ENCODE results near the gene THSD4.

Gene THSD4

GRCh38 chr15:71116366-71116765, 1.1 kb downstream of the THSD4 start:
- no peaks in the 10 kb centered on the region for H3K36me3 ChIP-seq
- no peak overlapping the region for H3K27ac ChIP-seq
- peaks cover 0 to 9% (median 0%) of the 10 kb centered on the region in 11 experiments; a peak in 4 of 22 replicates for H4K20me1 ChIP-seq
- no peaks in the 10 kb centered on the region for H3K9me3 ChIP-seq (replicated peaks in 1 of 11)
- peak overlapping the region in 8 of 10 experiments; percentile 67 to 82 (median 74); a peak in 12 of 20 replicates for H3K4me3 ChIP-seq
- H3K27me3 ChIP-seq, result peaks cover 28 to 43% (median 32%) of the 10 kb centered on the region in 11 experiments
- H3K9ac ChIP-seq, result no peak overlapping the region
- peak overlapping the region in 10 of 11 experiments; percentile 89 to 100 (median 96); a peak in 21 of 22 replicates for H3K4me2 ChIP-seq
- no peak for TF ChIP-seq Cebpa-rat (IDR thresholded peaks at IDR 0.05)
- peaks cover 4 to 35% (median 27%) of the 10 kb centered on the region in 10 experiments; a peak in 18 of 20 replicates for H3K4me1 ChIP-seq

- Histone ChIP-seq H3K9me3 (replicated peaks in 1 of 11) (no peaks in the 10 kb centered on the region), H3K4me3 (no peak overlapping the region), H3K9ac (no peak overlapping the region), H3K27me3 (peaks cover 28 to 43% (median 32%) of the 10 kb centered on the region in 11 experiments), H3K27ac (no peak overlapping the region), H3K4me1 (peaks cover 4 to 35% (median 27%) of the 10 kb centered on the region in 10 experiments; a peak in 18 of 20 replicates), H4K20me1 (peaks cover 0 to 9% (median 0%) of the 10 kb centered on the region in 11 experiments; a peak in 4 of 22 replicates), H3K36me3 (no peaks in the 10 kb centered on the region), H3K4me2 (peak overlapping the region in 3 of 11 experiments; percentile 24 to 28 (median 28); a peak in 1 of 22 replicates)
- TF ChIP-seq Cebpa-rat (IDR thresholded peaks at IDR 0.05), result no peak
Measured at GRCh38 chr15:71116942-71117341, 1.7 kb downstream of the THSD4 start.

DNA sequence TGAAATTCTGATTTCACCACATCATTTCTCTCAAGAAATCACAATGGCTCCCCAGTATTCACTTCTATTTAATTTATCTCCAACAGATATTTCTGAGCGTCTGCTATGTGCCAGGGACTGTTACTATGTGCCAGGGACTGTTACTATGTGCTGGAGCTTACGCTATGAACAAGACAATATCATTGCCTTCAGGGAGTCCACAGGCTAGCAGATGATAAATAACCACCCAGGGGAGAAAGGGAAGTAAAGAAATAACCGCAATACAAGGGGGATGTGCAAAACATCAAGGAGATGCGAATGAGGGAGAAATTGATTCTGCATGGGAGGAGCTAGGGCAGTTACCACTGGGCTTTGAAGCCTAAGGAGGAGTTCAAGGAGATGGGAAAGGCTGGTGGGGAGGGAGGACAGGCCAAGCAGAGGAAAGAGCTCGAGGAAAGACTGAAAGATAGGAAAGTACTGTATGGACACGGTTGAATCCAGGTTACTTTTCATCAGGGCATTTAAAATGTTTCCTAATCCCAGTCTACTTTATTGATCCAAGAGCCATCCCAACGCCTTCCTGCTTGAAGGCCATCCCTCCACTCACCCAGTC, 2.5 kb downstream of the THSD4 start:
- no peak for TF ChIP-seq Cebpa-rat (IDR thresholded peaks at IDR 0.05)

DNA sequence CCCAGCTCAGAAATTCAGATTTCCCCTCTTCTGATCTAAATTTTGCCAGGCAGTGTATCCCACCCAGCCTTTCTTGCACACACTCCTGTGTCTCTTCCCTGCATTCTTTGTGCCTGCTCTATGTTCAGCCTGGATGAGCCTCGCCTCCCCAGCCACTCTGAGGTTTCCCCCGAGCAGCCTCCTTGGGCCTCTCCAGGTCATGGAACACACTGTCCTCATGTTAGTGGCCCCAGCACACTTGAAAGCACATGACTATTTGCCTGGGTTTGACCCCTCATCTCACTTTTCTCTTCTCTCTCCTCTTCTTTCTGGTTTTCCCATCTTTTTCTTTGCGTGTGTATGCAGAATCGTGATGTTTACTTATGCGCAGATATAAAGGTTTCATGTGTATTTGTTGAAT, 3.1 kb downstream of the THSD4 start:
- peaks cover 0 to 9% (median 0%) of the 10 kb centered on the region in 11 experiments; a peak in 5 of 22 replicates for H4K20me1 ChIP-seq
- no peaks in the 10 kb centered on the region for H3K9me3 ChIP-seq (replicated peaks in 1 of 11)
- peaks cover 4 to 35% (median 27%) of the 10 kb centered on the region in 10 experiments; a peak in 18 of 20 replicates for H3K4me1 ChIP-seq
- H3K36me3 ChIP-seq, result no peaks in the 10 kb centered on the region
- H3K4me3 ChIP-seq, result no peak overlapping the region
- H3K4me2 ChIP-seq, result peak overlapping the region in 8 of 11 experiments; percentile 4 to 40 (median 26); a peak in 13 of 22 replicates
- H3K27ac ChIP-seq, result no peak overlapping the region
- no peak for TF ChIP-seq Cebpa-rat (IDR thresholded peaks at IDR 0.05)
- no peak overlapping the region for H3K9ac ChIP-seq
- H3K27me3 ChIP-seq, result peaks cover 28 to 43% (median 32%) of the 10 kb centered on the region in 11 experiments

More for the DNA sequence above, 2.5 kb downstream of the THSD4 start:
- Histone ChIP-seq H3K4me2 (peak overlapping the region in 8 of 11 experiments; percentile 4 to 40 (median 26); a peak in 16 of 22 replicates), H4K20me1 (peaks cover 0 to 9% (median 0%) of the 10 kb centered on the region in 11 experiments; a peak in 4 of 22 replicates), H3K9me3 (replicated peaks in 1 of 11) (no peaks in the 10 kb centered on the region), H3K27me3 (peaks cover 28 to 43% (median 32%) of the 10 kb centered on the region in 11 experiments), H3K9ac (no peak overlapping the region), H3K36me3 (no peaks in the 10 kb centered on the region), H3K27ac (no peak overlapping the region), H3K4me1 (peaks cover 4 to 35% (median 27%) of the 10 kb centered on the region in 10 experiments; a peak in 18 of 20 replicates), H3K4me3 (no peak overlapping the region)

DNA sequence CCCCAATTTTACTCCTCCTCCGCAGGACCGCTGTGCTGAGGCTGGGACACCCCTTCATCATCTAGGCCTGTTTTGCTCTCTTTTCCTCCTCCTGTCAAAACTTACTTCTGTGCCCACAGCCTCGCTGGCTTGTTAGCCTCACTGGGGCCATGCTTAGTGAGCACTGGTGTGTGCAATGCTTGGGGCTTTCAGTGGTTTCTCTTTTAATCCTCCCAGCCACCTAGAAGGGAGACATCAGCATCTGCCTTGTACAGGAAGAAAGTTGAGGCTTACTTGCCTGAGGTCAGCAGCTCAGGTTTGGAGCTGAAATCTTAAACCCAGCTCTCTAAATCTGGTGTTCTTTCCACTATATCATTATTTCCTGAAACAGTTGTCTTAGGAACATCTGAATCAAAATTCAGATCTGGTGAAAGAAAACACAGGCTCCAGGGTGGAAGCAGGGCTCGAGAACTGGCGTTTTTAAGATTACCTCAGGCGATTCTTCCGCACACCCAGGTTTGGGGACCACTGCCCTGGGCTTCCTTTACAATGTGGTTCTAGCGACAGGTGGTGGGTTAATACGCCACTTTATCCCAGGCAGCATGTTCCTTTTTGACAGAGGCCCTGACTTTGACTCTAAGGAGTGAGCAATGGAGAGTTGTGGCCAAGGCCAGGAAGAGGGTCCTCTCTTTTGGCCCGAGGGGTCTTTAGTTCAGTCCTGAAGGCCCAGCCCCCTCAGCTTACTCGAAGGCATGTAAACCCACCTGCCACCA, 3.8 kb downstream of the THSD4 start:
- H3K27ac ChIP-seq, result no peak overlapping the region
- H3K9ac ChIP-seq, result no peak overlapping the region
- H3K4me1 ChIP-seq, result peaks cover 4 to 35% (median 27%) of the 10 kb centered on the region in 10 experiments; a peak in 18 of 20 replicates
- H3K4me3 ChIP-seq, result no peak overlapping the region
- no peak for TF ChIP-seq Cebpa-rat (IDR thresholded peaks at IDR 0.05)
- peak overlapping the region in 4 of 11 experiments; percentile 4 to 22 (median 15); a peak in 3 of 22 replicates for H3K4me2 ChIP-seq
- H3K27me3 ChIP-seq, result peaks cover 28 to 43% (median 32%) of the 10 kb centered on the region in 11 experiments
- peaks cover 0 to 9% (median 0%) of the 10 kb centered on the region in 11 experiments; a peak in 5 of 22 replicates for H4K20me1 ChIP-seq
- no peaks in the 10 kb centered on the region for H3K36me3 ChIP-seq
- H3K9me3 ChIP-seq (replicated peaks in 1 of 11), result no peaks in the 10 kb centered on the region

DNA sequence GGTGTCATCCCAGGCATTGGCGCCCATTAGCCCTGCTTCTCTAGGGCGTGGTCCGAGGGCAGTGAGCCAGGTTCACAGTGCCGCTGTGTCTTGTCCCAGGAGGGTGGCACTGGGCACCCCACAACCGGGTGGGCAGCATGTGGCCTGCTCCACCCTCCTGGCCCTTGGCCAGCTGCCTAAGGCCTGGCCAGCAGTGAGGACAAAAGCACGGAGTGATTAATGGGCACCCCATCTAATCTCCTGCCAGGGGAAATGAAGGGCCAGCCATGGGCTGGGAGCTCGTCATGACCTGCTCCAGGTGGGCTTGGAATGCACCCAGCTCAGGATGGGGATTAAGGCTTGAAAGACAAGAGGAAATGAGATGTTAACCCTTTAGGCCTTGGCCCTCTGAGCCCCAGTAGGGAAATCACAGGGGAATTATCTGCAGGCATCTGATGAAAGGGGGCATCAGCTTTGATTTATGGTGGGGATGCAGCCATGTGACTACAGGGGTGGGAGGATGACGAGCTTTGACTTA, 5.2 kb downstream of the THSD4 start:
- Histone ChIP-seq H3K4me2 (no peak overlapping the region), H3K9ac (no peak overlapping the region), H3K36me3 (no peaks in the 10 kb centered on the region), H3K4me1 (peaks cover 4 to 29% (median 22%) of the 10 kb centered on the region in 10 experiments; a peak in 18 of 20 replicates), H3K9me3 (replicated peaks in 1 of 11) (no peaks in the 10 kb centered on the region), H3K27ac (no peak overlapping the region), H3K27me3 (peaks cover 21 to 30% (median 26%) of the 10 kb centered on the region in 11 experiments), H3K4me3 (no peak overlapping the region), H4K20me1 (peaks cover 0 to 9% (median 0%) of the 10 kb centered on the region in 11 experiments; a peak in 5 of 22 replicates)
- no peak for TF ChIP-seq Cebpa-rat (IDR thresholded peaks at IDR 0.05)

- no peak overlapping the region for H3K4me3 ChIP-seq
- TF ChIP-seq Cebpa-rat (IDR thresholded peaks at IDR 0.05), result no peak
Measured at GRCh38 chr15:71121442-71121841, 6.2 kb downstream of the THSD4 start.

DNA sequence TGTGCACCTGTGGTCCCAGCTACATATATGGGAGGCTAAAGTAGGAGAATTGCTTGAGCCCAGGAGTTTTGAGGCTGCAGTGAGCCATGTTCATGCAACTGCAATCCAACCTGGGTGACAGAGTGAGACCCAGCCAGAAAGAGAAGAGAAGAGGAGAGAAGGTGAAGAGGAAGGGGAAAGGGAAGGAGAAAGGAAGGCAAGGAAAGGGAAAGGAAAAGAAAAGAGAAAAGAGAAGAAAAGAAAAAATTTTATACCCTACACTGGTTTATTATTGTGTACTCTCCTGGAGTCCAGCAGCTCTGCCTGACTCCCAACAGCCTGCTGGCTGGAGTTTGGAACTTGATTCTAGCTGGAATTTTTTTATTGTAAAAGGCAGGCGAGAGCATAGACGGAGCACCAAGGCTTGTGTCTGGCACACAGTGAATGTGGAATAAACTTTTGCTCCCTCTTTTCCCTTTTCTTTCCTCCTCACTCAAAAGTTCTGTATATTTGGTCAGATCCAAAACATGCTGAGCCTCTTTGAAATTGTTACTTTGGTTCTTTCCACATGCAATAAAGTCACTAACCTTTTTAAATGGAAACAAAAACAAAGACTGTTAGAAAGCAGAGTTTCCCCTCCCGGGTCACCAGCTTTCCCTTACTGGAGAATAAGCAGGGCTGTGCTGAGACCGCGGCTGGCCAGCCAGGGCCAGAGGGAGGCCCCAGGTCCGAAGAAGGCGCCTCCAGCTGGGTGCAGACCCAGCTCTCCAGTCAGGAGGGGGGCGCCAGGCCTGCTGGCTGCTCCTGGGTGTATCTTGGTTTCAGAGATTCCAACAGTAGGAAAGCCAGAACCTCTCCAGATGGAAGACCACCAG, 9.9 kb downstream of the THSD4 start:
- Histone ChIP-seq H3K4me1 (no peaks in the 10 kb centered on the region), H3K4me3 (no peak overlapping the region), H4K20me1 (no peaks in the 10 kb centered on the region; a peak in 1 of 22 replicates), H3K36me3 (no peaks in the 10 kb centered on the region), H3K27me3 (no peaks in the 10 kb centered on the region), H3K9me3 (replicated peaks in 1 of 11) (no peaks in the 10 kb centered on the region), H3K27ac (no peak overlapping the region), H3K9ac (no peak overlapping the region), H3K4me2 (no peak overlapping the region)
- TF ChIP-seq Cebpa-rat (IDR thresholded peaks at IDR 0.05), result no peak

More at GRCh38 chr15:71121442-71121841, 6.2 kb downstream of the THSD4 start:
- Histone ChIP-seq H3K9ac (no peak overlapping the region), H3K9me3 (replicated peaks in 1 of 11) (no peaks in the 10 kb centered on the region), H3K4me2 (no peak overlapping the region), H3K27ac (no peak overlapping the region), H3K4me1 (peaks cover 0 to 24% (median 16%) of the 10 kb centered on the region in 10 experiments; a peak in 15 of 20 replicates), H3K36me3 (no peaks in the 10 kb centered on the region), H4K20me1 (peaks cover 0 to 8% (median 0%) of the 10 kb centered on the region in 11 experiments; a peak in 4 of 22 replicates), H3K27me3 (peaks cover 12 to 21% (median 16%) of the 10 kb centered on the region in 11 experiments)
